Heart right ventricle (tissue), 16 donors: ENCODE data around the gene AKNA. TPM values are rescaled to one million over a fixed set of nuclear protein-coding genes. Genes with fewer than 3 reads are reported as not detected.
A peak's percentile ranks its signal among the peaks of the same experiment; 100 is the strongest.

Experiments
- ATAC-seq, 8 donors: fragments of 200-7000 bp; cut with Tn5 transposase; one replicate each; pipeline ENCODE4 v1.9.1; 2020; ENCODE audit warnings: mild to moderate bottlenecking in 8 of 8, moderate library complexity in 8 of 8, moderate number of reproducible peaks in 1 of 8
- DNase-seq, 2 donors: peaks; one replicate each; pipeline ENCODE4 v3.0.0-alpha.2; 2020
- H3K27ac ChIP-seq, 10 donors: fragments of 200-600 bp; sonication (generic) in 2 of 10; one replicate each; pipeline versions ENCODE4 v1.5.0 to v1.8.0; 2020 to 2022; ENCODE audit warnings: mild to moderate bottlenecking in 3 of 10
- H3K27me3 ChIP-seq, 7 donors: fragments of 200-600 bp; one replicate each; pipeline ENCODE4 v1.8.0; 2021 to 2022; ENCODE audit warnings: mild to moderate bottlenecking in 2 of 7
- H3K36me3 ChIP-seq, 9 donors: fragments of 200-600 bp; sonication (generic) in 1 of 9; one replicate each; pipeline versions ENCODE4 v1.5.0 to v1.8.0; 2020 to 2022; ENCODE audit warnings: mild to moderate bottlenecking in 2 of 9
- H3K4me1 ChIP-seq, 9 donors: fragments of 200-600 bp; sonication (generic) in 1 of 9; one replicate each; pipeline versions ENCODE4 v1.5.0 to v1.8.0; 2020 to 2022; ENCODE audit warnings: mild to moderate bottlenecking in 4 of 9
- H3K4me3 ChIP-seq, 10 donors: fragments of 200-600 bp; sonication (generic) in 2 of 10; one replicate each; pipeline versions ENCODE4 v1.5.0 to v1.8.0; 2020 to 2022; ENCODE audit warnings: mild to moderate bottlenecking in 7 of 10, moderate library complexity in 2 of 10
- H3K9me3 ChIP-seq, 11 donors: fragments of 200-600 bp in 10 of 11; sonication (generic) in 2 of 11; one replicate each; pipeline versions ENCODE4 v1.5.0 to v1.8.0; 2013 to 2022; ENCODE audit warnings: mild to moderate bottlenecking in 2 of 11, control low read depth in 1 of 11, moderate library complexity in 1 of 11
- CTCF ChIP-seq, 9 donors: fragments of 200-600 bp; sonication (generic) in 2 of 9; IDR thresholded peaks; one replicate each; pipeline versions ENCODE4 v1.5.0 to v1.8.0; 2021 to 2022; ENCODE audit warnings: antibody characterized with exemption in 9 of 9, mild to moderate bottlenecking in 5 of 9, moderate library complexity in 1 of 9
- WGBS, 2 donors: extraction: QIAGEN DNeasy Blood & Tissue Kit; methylation state at CpG; one replicate each; pipeline ENCODE4 v1.1.7; 2013; ENCODE audit warnings: inconsistent platforms in 1 of 2; 5-methylcytosine and 5-hydroxymethylcytosine counted together
- intact Hi-C, 10 donors: fragments of 100-400 bp; cut with DNase I; formaldehyde crosslinking; loops; one replicate each; pipeline versions ENCODE4 v1.11.1 to v1.14.2; 2022
- polyA plus RNA-seq, 2 donors: library from polyadenylated mRNA; stranded (reverse); fragments of 200-250 nt; gene quantifications; one replicate each; pipeline ENCODE4 v1.2.3, GENCODE V29; 2013
- total RNA-seq, 10 donors: library from RNA; stranded (reverse); fragmentation: NEBNext Ultra II Directional in 3 of 10; extraction: Animal tissue kit (Norgen Biotek cat#: 25700) in 3 of 10; gene quantifications; one replicate each; pipeline versions ENCODE4 v1.2.1 to v1.2.4, GENCODE V29; 2021 to 2023
- donor health status: Arrhythmogenic right ventricular cardiomyopathy.
- donor health status: ischemic (EF 13 %, LVEDD 7.1; RV severe dilation, severe dysfunction).
- donor health status: healthy with polysubstance abuse.
- donor health status: DM: no; HTN: yes; CAD: no.
- donor health status: DM: no; HTN: no; CAD: no.
- donor health status: ischemic (EF 25% LVEDD 6.9; RV normal size, moderate dysfunction).
- donor health status: ischemic (EF 25% LVEDD 5.7; RV mildly dilated, moderate dysfunction).
- donor health status: healthy.
- donor health status: DM: yes; HTN: yes; CAD: no.
- donor health status: Ischemic cardiomyopathy.
- donor health status: ischemic (EF 35%, LVEDD 5.7; RV mildly dilated, moderate dysfunction).
- donor health status: nonischemic (EF 11% LVEDD 7.7; RV severe dilation, severe dysfunction).
- donor health status: DM: yes; HTN: yes; CAD: no.
- donor health status: PGD.
- donor health status: ischemic (EF 29% LVEDD 5.4; RV normal size, mild dysfunction).
- donor health status: nonischemic (EF 23%, LVEDD 6.1; RV moderate dilation, normal function).

The AKNA gene
- total and polyA plus RNA-seq, 12 donors = 2.7 to 20.5 (median 4.6) TPM

DNA sequence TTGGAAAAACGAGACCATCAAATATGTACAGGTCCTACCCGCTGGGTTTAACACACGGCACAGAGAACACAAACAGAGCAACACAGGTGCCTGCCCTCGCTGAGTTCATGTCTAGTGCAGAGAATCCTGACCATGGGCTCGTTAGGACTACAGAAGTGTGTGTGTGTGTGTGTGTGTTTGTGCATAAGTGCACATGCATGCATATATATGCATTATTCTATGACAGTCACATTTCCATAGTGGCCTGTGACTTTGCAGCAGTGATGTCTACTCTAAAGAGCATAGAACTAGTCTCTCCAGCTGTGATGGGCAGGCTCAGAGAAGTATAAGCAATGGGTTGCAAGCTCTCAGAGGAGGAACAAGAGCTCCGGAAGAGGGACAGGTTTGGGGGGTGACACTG is 30.4 kb downstream of the AKNA start:
- no peaks in the 10 kb centered on the region for H3K4me1 ChIP-seq
- TF ChIP-seq CTCF (IDR thresholded peaks at IDR 0.05) = no peak
- no peak overlapping the region for H3K27ac ChIP-seq
- intact Hi-C loops = no loop called here
- DNase-seq = no peak
- no peak for ATAC-seq
- no peaks in the 10 kb centered on the region for H3K27me3 ChIP-seq
- no peak overlapping the region for H3K4me3 ChIP-seq
- WGBS, 2 donors = 95 to 99% methylated on average over 6 of the region's 6 CpGs
- peaks cover 0 to 100% (median 38%) of the 10 kb centered on the region in 9 donors for H3K36me3 ChIP-seq
- no peaks in the 10 kb centered on the region for H3K9me3 ChIP-seq

GRCh38 chr9:114356792-114357191 is 31.0 kb downstream of the AKNA start:
- ATAC-seq (peak in 1 of 8 donors; percentile 31), DNase-seq (no peak)
- H3K9me3 ChIP-seq = no peaks in the 10 kb centered on the region
- H3K36me3 ChIP-seq = peaks cover 0 to 100% (median 36%) of the 10 kb centered on the region in 9 donors
- no peak for TF ChIP-seq CTCF (IDR thresholded peaks at IDR 0.05)
- intact Hi-C loops = no loop called here
- H3K4me3 ChIP-seq = no peak overlapping the region
- H3K4me1 ChIP-seq = peaks cover 0 to 5% (median 0%) of the 10 kb centered on the region in 9 donors
- no peak overlapping the region for H3K27ac ChIP-seq
- WGBS, 2 donors = 85 to 91% methylated on average over 6 of the region's 6 CpGs
- H3K27me3 ChIP-seq = no peaks in the 10 kb centered on the region

GRCh38 chr9:114355821-114356220 is 32.0 kb downstream of the AKNA start:
- Histone ChIP-seq H3K27me3 (no peaks in the 10 kb centered on the region), H3K4me3 (no peak overlapping the region), H3K9me3 (no peaks in the 10 kb centered on the region), H3K4me1 (peaks cover 0 to 7% (median 0%) of the 10 kb centered on the region in 9 donors), H3K36me3 (peaks cover 0 to 100% (median 27%) of the 10 kb centered on the region in 9 donors), H3K27ac (no peak overlapping the region)
- DNase-seq (no peak), ATAC-seq (no peak)
- no peak for TF ChIP-seq CTCF (IDR thresholded peaks at IDR 0.05)
- WGBS, 2 donors = 93% methylated on average over 6 of the region's 6 CpGs
- intact Hi-C loops = no loop called here

GRCh38 chr9:114351932-114352331 is 35.9 kb downstream of the AKNA start:
- Histone ChIP-seq H3K4me1 (peaks cover 0 to 28% (median 8%) of the 10 kb centered on the region in 9 donors), H3K27ac (no peak overlapping the region), H3K36me3 (peaks cover 0 to 100% (median 32%) of the 10 kb centered on the region in 9 donors), H3K9me3 (no peaks in the 10 kb centered on the region), H3K27me3 (no peaks in the 10 kb centered on the region), H3K4me3 (no peak overlapping the region)
- intact Hi-C loops = no loop called here
- no peak for TF ChIP-seq CTCF (IDR thresholded peaks at IDR 0.05)
- WGBS, 2 donors = 80 to 82% methylated on average over 4 of the region's 4 CpGs
- no peak for DNase-seq
- ATAC-seq = no peak
